ENCODE data around the gene SFMBT1.

Gene SFMBT1

GRCh38 chr3:52910823-52911222, 135.1 kb downstream of the SFMBT1 start (continued):
- TF ChIP-seq HIC1 (tag by site-specific recombination; IDR thresholded peaks at IDR 0.05) = no peak
- TF ChIP-seq ZNF513 (tag by site-specific recombination; IDR thresholded peaks at IDR 0.05) = no peak
- no peak for TF ChIP-seq ZNF488 (tag by site-specific recombination; IDR thresholded peaks at IDR 0.05)
- TF ChIP-seq ZBTB26 (tag by site-specific recombination; optimal IDR thresholded peaks at IDR 0.05) = no peak

GRCh38 chr3:52907497-52907896, 138.4 kb downstream of the SFMBT1 start:
- Histone ChIP-seq H3K9me3 (ENCODE audit: control insufficient read depth, insufficient read depth, low read depth, low read length) (no peaks in the 10 kb centered on the region), H3K36me3 (ENCODE audit: control insufficient read depth in 2 of 2, insufficient read depth in 1 of 2, low read length in 2 of 2) (peaks cover 4 to 53% of the 10 kb centered on the region in 2 experiments; a peak in 2 of 3 replicates), H3K27ac (ENCODE audit: extremely low read depth, low read depth, low read length) (no peak overlapping the region), H3K4me1 (ENCODE audit: control insufficient read depth, insufficient read depth, low read length) (no peaks in the 10 kb centered on the region), H3K4me3 (ENCODE audit: low read depth, low read length) (no peak overlapping the region)
- POLR2A ChIA-PET = no interaction called here
- TF ChIP-seq ZNF223 (tag by site-specific recombination; IDR thresholded peaks at IDR 0.05) (no peak), ZSCAN16 (tag by site-specific recombination; IDR thresholded peaks at IDR 0.05) (no peak), YY2 (tag by site-specific recombination; IDR thresholded peaks at IDR 0.05) (no peak), SP2 (tag by site-specific recombination; IDR thresholded peaks at IDR 0.05) (no peak), ZNF560 (tag by site-specific recombination; IDR thresholded peaks at IDR 0.05; ENCODE audit: borderline replicate concordance) (no peak), ZNF785 (tag by site-specific recombination; IDR thresholded peaks at IDR 0.05) (no peak), ZNF16 (tag by site-specific recombination; IDR thresholded peaks at IDR 0.05; ENCODE audit: low read depth) (no peak), PRDM6 (tag by site-specific recombination; IDR thresholded peaks at IDR 0.05) (no peak), REPIN1 (tag by site-specific recombination; IDR thresholded peaks at IDR 0.05; ENCODE audit: low read depth) (no peak), ZNF280C (tag by site-specific recombination; IDR thresholded peaks at IDR 0.05) (no peak), ZNF311 (tag by site-specific recombination; IDR thresholded peaks at IDR 0.05; ENCODE audit: borderline replicate concordance) (no peak), RBAK (tag by site-specific recombination; IDR thresholded peaks at IDR 0.05) (no peak), KLF9 (tag by site-specific recombination; IDR thresholded peaks at IDR 0.05; ENCODE audit: low read depth) (no peak), ZNF555 (tag by site-specific recombination; conservative IDR thresholded peaks at IDR 0.05) (no peak), CTCF (tag by site-specific recombination; IDR thresholded peaks at IDR 0.05) (no peak)
- CTCF ChIA-PET = interaction anchor here (0.5 to 0.6 kb wide), 2 partner anchors 15 to 51 kb away, joined by 3 read pairs; no protein-coding TSS in a partner anchor

All from HEK293 (cell line).